Endothelial cell of umbilical vein (primary cell): ENCODE data around the gene ZNF616. TPM values are rescaled to one million over a fixed set of nuclear protein-coding genes. Genes with fewer than 3 reads are reported as not detected.
"Not testable (repeated sequence)": the region's sequence is repeated elsewhere in the genome, so short reads cannot be mapped to it uniquely, and the experiment has no call there.

Source experiments
- BruUV-seq: library from RNA; stranded (reverse); fragments of 400-500 nt; replicated peaks from 2 replicates; lab custom pipeline; 2021; lab: Mats Ljungman, UMichigan
- CTCF ChIA-PET: fragments of 300-600, 350-600 bp; sonication (Branson Sonifier 250); formaldehyde crosslinking; loops from one replicate; lab custom pipeline; 2021; ENCODE audit warnings: antibody characterized with exemption, inconsistent platforms; lab: Charles Lee
- POLR2A ChIA-PET: fragments of 300-600, 350-600 bp; sonication (Branson Sonifier 250); formaldehyde crosslinking; loops from one replicate; lab custom pipeline; 2021; ENCODE audit warnings: antibody characterized with exemption, inconsistent platforms; lab: Charles Lee
- DNase-seq: peaks from one replicate; pipeline ENCODE4 v3.0.0-alpha.2; 2011; ENCODE audit warnings: low read depth, low spot score
- FAIRE-seq: peaks from 2 replicates; lab custom pipeline; 2011; peaks lifted over from hg19 to GRCh38; lab: Jason Lieb, UNC
- H2AFZ ChIP-seq: 2 replicates; pipeline ENCODE4 v1.6.0; 2012; ENCODE audit warnings: low read depth, low read length, control low read depth, inconsistent platforms
- H3K27ac ChIP-seq: 2 replicates; pipeline ENCODE4 v1.5.1; 2011; ENCODE audit warnings: low read depth, mild to moderate bottlenecking, control low read depth, low read length, moderate library complexity; ENCODE audit not compliant: insufficient read depth
- H3K27me3 ChIP-seq, 2 experiments: 2 replicates each; pipeline versions ENCODE4 v1.6.0 to v1.6.1; 2011; ENCODE audit warnings: low read length in 2 of 2, mixed read lengths in 1 of 2; ENCODE audit not compliant: control insufficient read depth in 2 of 2, insufficient read depth in 2 of 2
- H3K36me3 ChIP-seq, 2 experiments: 2 replicates in 1 of 2; 3 replicates in 1 of 2; pipeline ENCODE4 v1.5.1; 2011; ENCODE audit warnings: low read length in 2 of 2, mild to moderate bottlenecking in 1 of 2, moderate library complexity in 1 of 2; ENCODE audit not compliant: control insufficient read depth in 2 of 2, insufficient read depth in 2 of 2; ENCODE audit errors: extremely low read depth in 1 of 2
- H3K4me1 ChIP-seq: 3 replicates; pipeline ENCODE4 v1.5.1; 2011; ENCODE audit warnings: mild to moderate bottlenecking, low read length; ENCODE audit not compliant: control insufficient read depth, insufficient read depth; ENCODE audit errors: extremely low read depth
- H3K4me2 ChIP-seq: 2 replicates; pipeline ENCODE4 v1.6.1; 2011; ENCODE audit warnings: low read length, control low read depth, mixed read lengths; ENCODE audit not compliant: insufficient read depth
- H3K4me3 ChIP-seq, 3 experiments: fragments of 200-600 bp in 1 of 3; sonication (generic), shearing (Covaris generic) in 1 of 3; replicated peaks in 1 of 3; 2 replicates each; pipeline ENCODE4 v1.5.1; 2011 to 2016; ENCODE audit warnings: control low read depth in 3 of 3, low read length in 3 of 3, mild to moderate bottlenecking in 2 of 3, inconsistent platforms in 1 of 3, low read depth in 1 of 3, moderate library complexity in 1 of 3; ENCODE audit not compliant: insufficient read depth in 1 of 3
- H3K79me2 ChIP-seq: 2 replicates; pipeline ENCODE4 v1.6.0; 2012; ENCODE audit warnings: low read length, inconsistent platforms; ENCODE audit not compliant: control insufficient read depth, insufficient read depth
- H3K9ac ChIP-seq: replicated peaks from 2 replicates; pipeline ENCODE3; 2011; ENCODE audit warnings: low read length, control low read depth; ENCODE audit not compliant: insufficient read depth; ENCODE audit errors: extremely low read depth
- H3K9me1 ChIP-seq: replicated peaks from 3 replicates; pipeline ENCODE4 v1.6.0; 2011; ENCODE audit warnings: mild to moderate bottlenecking, low read length; ENCODE audit not compliant: control insufficient read depth, insufficient read depth; ENCODE audit errors: extremely low read depth
- H3K9me3 ChIP-seq: replicated peaks from 2 replicates; pipeline ENCODE4 v1.5.1; 2012; ENCODE audit warnings: low read length, inconsistent platforms; ENCODE audit not compliant: control insufficient read depth, insufficient read depth
- H4K20me1 ChIP-seq: replicated peaks from 2 replicates; pipeline ENCODE3; 2011; ENCODE audit warnings: mild to moderate bottlenecking, low read length; ENCODE audit not compliant: control insufficient read depth, insufficient read depth; ENCODE audit errors: extremely low read depth
- EZH2 ChIP-seq: IDR thresholded peaks from 2 replicates; pipeline ENCODE4 v1.6.1; 2012; ENCODE audit warnings: borderline replicate concordance, low read depth, mild to moderate bottlenecking, moderate library complexity, low read length, inconsistent platforms; ENCODE audit not compliant: severe bottlenecking
- GATA2 ChIP-seq: IDR thresholded peaks from 2 replicates; pipeline ENCODE4 v1.7.0; 2011; ENCODE audit warnings: low read depth, mild to moderate bottlenecking, moderate library complexity, mixed read lengths, low read length; ENCODE audit not compliant: insufficient read length, insufficient read depth
- JUN ChIP-seq: IDR thresholded peaks from 2 replicates; pipeline ENCODE4 v1.6.1; 2011; ENCODE audit warnings: borderline replicate concordance, low read depth; ENCODE audit not compliant: insufficient read length, insufficient read depth
- MYC ChIP-seq: IDR thresholded peaks from one replicate; pipeline ENCODE4 v1.6.1; 2011; ENCODE audit warnings: mild to moderate bottlenecking, low read depth, low read length
- dilution Hi-C: fragments of 300-500 bp; cut with MboI; formaldehyde crosslinking; loops from one replicate; pipeline ENCODE4 v1.15.0; 2019; ENCODE audit warnings: low sequenced_read_pairs; ENCODE audit not compliant: extremely low pct_ligation_motif_present
- intact Hi-C: fragments of 100-400 bp; cut with micrococcal nuclease; formaldehyde crosslinking; loops from one replicate; pipeline ENCODE4 v1.10.0; 2022
- polyA plus RNA-seq, 4 experiments: library from polyadenylated mRNA; depleted of rRNA in 3 of 4; stranded (reverse) in 3 of 4; unstranded in 1 of 4; fragments of >200 nt; gene quantifications; 2 replicates each; pipeline versions ENCODE4 v1.2.1 to v1.2.3, GENCODE V29; 2011 to 2012; ENCODE audit warnings: missing spikeins in 1 of 4
- total RNA-seq: library from RNA; stranded (reverse); gene quantifications from 2 replicates; pipeline ENCODE4 v1.2.3, GENCODE V29; 2021

Gene ZNF616
- total and polyA plus RNA-seq, 2 donors (not counting 3 experiments of a cell fraction or from before 2014, with no cell fraction given), result 1.7 to 9.1 TPM

DNA sequence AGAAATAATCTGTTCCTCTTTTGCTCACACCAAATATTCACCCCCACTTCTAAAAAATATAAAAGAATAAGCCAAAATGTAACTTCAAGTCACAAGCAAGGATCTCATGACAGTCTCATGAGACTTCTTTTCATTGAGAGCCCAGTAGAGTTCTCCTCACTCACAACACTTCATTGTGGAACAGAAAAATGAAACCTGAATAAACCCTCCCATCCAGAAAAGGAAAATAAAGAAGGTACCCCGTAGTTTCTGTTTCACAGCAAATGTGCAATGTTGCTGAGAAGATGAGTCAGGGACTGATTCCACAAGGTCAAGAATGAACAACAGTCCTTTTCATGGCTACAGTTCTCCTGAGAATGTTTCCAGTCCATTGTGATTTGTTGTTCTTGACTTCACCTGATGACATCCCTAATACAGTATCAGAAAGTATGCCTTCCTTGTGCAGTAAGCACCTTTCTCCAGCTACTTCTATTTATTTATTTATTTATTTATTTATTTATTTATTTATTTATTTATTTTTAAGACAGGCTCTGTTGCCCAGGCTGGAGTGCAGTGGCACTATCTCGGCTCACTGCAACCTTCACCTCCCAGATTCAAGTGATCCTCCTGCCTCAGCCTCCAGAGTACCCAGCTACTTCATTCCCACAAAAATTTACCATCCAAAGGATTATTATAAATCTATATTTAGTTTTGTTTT, 37.7 kb downstream of the ZNF616 start:
- Histone ChIP-seq H3K4me3 (no peak overlapping the region), H4K20me1 (no peaks in the 10 kb centered on the region), H3K79me2 (no peaks in the 10 kb centered on the region), H3K9ac (no peak overlapping the region), H3K9me3 (no peaks in the 10 kb centered on the region), H3K9me1 (no peaks in the 10 kb centered on the region), H3K4me2 (no peak overlapping the region), H3K4me1 (no peaks in the 10 kb centered on the region), H3K36me3 (no peaks in the 10 kb centered on the region), H3K27me3 (no peaks in the 10 kb centered on the region), H3K27ac (no peak overlapping the region), H2AFZ (no peak overlapping the region)
- no peak for FAIRE-seq
- no TSS peak for BruUV-seq
- ChIA-PET POLR2A (no interaction called here), CTCF (no interaction called here)
- TF ChIP-seq JUN, result no peak
- intact Hi-C loops, result no loop called here
- DNase-seq, result no peak
- dilution Hi-C loops, result no loop called here

- Histone ChIP-seq H3K4me2 (no peak overlapping the region), H4K20me1 (no peaks in the 10 kb centered on the region), H3K4me1 (peaks cover under 1% of the 10 kb centered on the region), H3K9ac (no peak overlapping the region), H3K9me1 (no peaks in the 10 kb centered on the region), H3K36me3 (no peaks in the 10 kb centered on the region), H3K27ac (no peak overlapping the region), H2AFZ (no peak overlapping the region), H3K4me3 (no peak overlapping the region), H3K27me3 (no peaks in the 10 kb centered on the region), H3K79me2 (peaks cover 7% of the 10 kb centered on the region), H3K9me3 (no peaks in the 10 kb centered on the region)
- BruUV-seq, result no TSS peak
- intact Hi-C loops (loop anchor here (10.0 kb wide), 1 partner anchor 1185 kb away; the partner anchor contains the start of gene KLK4), dilution Hi-C loops (no loop called here)
- FAIRE-seq, result no peak
- no peak for DNase-seq
- ChIA-PET CTCF (no interaction called here), POLR2A (no interaction called here)
- TF ChIP-seq GATA2 (no peak), MYC (no peak), EZH2 (no peak)
Measured at GRCh38 chr19:52099497-52100138, 40.1 kb downstream of the ZNF616 start.

GRCh38 chr19:52096416-52096815, 43.3 kb downstream of the ZNF616 start:
- H3K9me1 ChIP-seq, H3K27me3 ChIP-seq, H3K27ac ChIP-seq, H4K20me1 ChIP-seq, H3K4me2 ChIP-seq, FAIRE-seq, DNase-seq, H3K4me3 ChIP-seq, BruUV-seq, H3K9ac ChIP-seq, CTCF ChIA-PET, dilution Hi-C loops, H3K4me1 ChIP-seq, H3K9me3 ChIP-seq, H3K36me3 ChIP-seq, H2AFZ ChIP-seq, POLR2A ChIA-PET: not testable (repeated sequence)
- intact Hi-C loops, result loop anchor here (10.0 kb wide), 1 partner anchor 1182 kb away; the partner anchor contains the start of gene KLK4
- H3K79me2 ChIP-seq, result peaks cover 23% of the 10 kb centered on the region
